ENCODE measurements around the gene FAM8A1. TPM values are rescaled to one million over a fixed set of nuclear protein-coding genes. Genes with fewer than 3 reads are reported as not detected.

The FAM8A1 gene
- total RNA-seq, 1 donor from 2014 or later = 9.8 TPM

GRCh38 chr6:17596085-17596484 lies 4.0 kb upstream of the FAM8A1 start:
- no peak for DNase-seq (ENCODE audit: low read depth)
- no peak for TF ChIP-seq CTCF (IDR thresholded peaks at IDR 0.05; ENCODE audit: insufficient read depth, low read length, poor library complexity, severe bottlenecking)
- H3K27me3 ChIP-seq (ENCODE audit: control insufficient read depth, insufficient read depth, low read length) = no peaks in the 10 kb centered on the region
- no peak overlapping the region for H3K4me3 ChIP-seq (ENCODE audit: low read depth, low read length)
- no peaks in the 10 kb centered on the region for H3K36me3 ChIP-seq (ENCODE audit: control insufficient read depth, insufficient read depth, low read length)

GRCh38 chr6:17600527-17601385 lies 654 bp downstream of the FAM8A1 start:
- DNase-seq (ENCODE audit: low read depth) = no peak
- TF ChIP-seq CTCF (IDR thresholded peaks at IDR 0.05; ENCODE audit: insufficient read depth, low read length, poor library complexity, severe bottlenecking) = no peak
- Histone ChIP-seq H3K4me3 (ENCODE audit: low read depth, low read length) (peak overlapping the region; percentile 84), H3K27me3 (ENCODE audit: control insufficient read depth, insufficient read depth, low read length) (no peaks in the 10 kb centered on the region), H3K36me3 (ENCODE audit: control insufficient read depth, insufficient read depth, low read length) (no peaks in the 10 kb centered on the region)

- no peaks in the 10 kb centered on the region for H3K36me3 ChIP-seq (ENCODE audit: control insufficient read depth, insufficient read depth, low read length)
- no peak for TF ChIP-seq CTCF (IDR thresholded peaks at IDR 0.05; ENCODE audit: insufficient read depth, low read length, poor library complexity, severe bottlenecking)
- H3K4me3 ChIP-seq (ENCODE audit: low read depth, low read length) = peak overlapping the region; percentile 84
- H3K27me3 ChIP-seq (ENCODE audit: control insufficient read depth, insufficient read depth, low read length) = no peaks in the 10 kb centered on the region
- no peak for DNase-seq (ENCODE audit: low read depth)
Measured at GRCh38 chr6:17601386-17601703, 1.2 kb downstream of the FAM8A1 start.

- Histone ChIP-seq H3K4me3 (ENCODE audit: low read depth, low read length) (no peak overlapping the region), H3K36me3 (ENCODE audit: control insufficient read depth, insufficient read depth, low read length) (no peaks in the 10 kb centered on the region), H3K27me3 (ENCODE audit: control insufficient read depth, insufficient read depth, low read length) (no peaks in the 10 kb centered on the region)
- TF ChIP-seq CTCF (IDR thresholded peaks at IDR 0.05; ENCODE audit: insufficient read depth, low read length, poor library complexity, severe bottlenecking) = no peak
- DNase-seq (ENCODE audit: low read depth) = no peak
Measured at GRCh38 chr6:17602888-17603287, 2.8 kb downstream of the FAM8A1 start.

GRCh38 chr6:17606606-17607005 lies 6.5 kb downstream of the FAM8A1 start:
- Histone ChIP-seq H3K36me3 (ENCODE audit: control insufficient read depth, insufficient read depth, low read length) (no peaks in the 10 kb centered on the region), H3K4me3 (ENCODE audit: low read depth, low read length) (no peak overlapping the region), H3K27me3 (ENCODE audit: control insufficient read depth, insufficient read depth, low read length) (no peaks in the 10 kb centered on the region)
- DNase-seq (ENCODE audit: low read depth) = no peak
- TF ChIP-seq CTCF (IDR thresholded peaks at IDR 0.05; ENCODE audit: insufficient read depth, low read length, poor library complexity, severe bottlenecking) = no peak

GRCh38 chr6:17610835-17611234 lies 10.7 kb downstream of the FAM8A1 start:
- DNase-seq (ENCODE audit: low read depth) = no peak

More at GRCh38 chr6:17610835-17611234, 10.7 kb downstream of the FAM8A1 start:
- H3K36me3 ChIP-seq (ENCODE audit: control insufficient read depth, insufficient read depth, low read length) = no peaks in the 10 kb centered on the region
- no peaks in the 10 kb centered on the region for H3K27me3 ChIP-seq (ENCODE audit: control insufficient read depth, insufficient read depth, low read length)
- H3K4me3 ChIP-seq (ENCODE audit: low read depth, low read length) = no peak overlapping the region
- no peak for TF ChIP-seq CTCF (IDR thresholded peaks at IDR 0.05; ENCODE audit: insufficient read depth, low read length, poor library complexity, severe bottlenecking)

All from kidney epithelial cell (primary cell).